ENCODE measurements around the gene ZBTB46. TPM values are rescaled to one million over a fixed set of nuclear protein-coding genes. Genes with fewer than 3 reads are reported as not detected.

ZBTB46 gene
- polyA plus RNA-seq, 3 donors: 0.07 to 2.3 (median 0.37) TPM

GRCh38 chr20:63773571-63774241 lies 57.4 kb downstream of the ZBTB46 start:
- no peaks in the 10 kb centered on the region for H3K27me3 ChIP-seq (ENCODE audit: control insufficient read depth in 2 of 2, insufficient read depth in 2 of 2, low read length in 2 of 2)
- H3K4me1 ChIP-seq (ENCODE audit: control insufficient read depth in 1 of 2, insufficient read depth in 2 of 2, low read length in 2 of 2): no peaks in the 10 kb centered on the region
- no peak overlapping the region for H3K9ac ChIP-seq (ENCODE audit: insufficient read depth, low read length, poor library complexity, severe bottlenecking)
- DNase-seq: no peak
- Mint-ChIP-seq H3K4me3 (no peak overlapping the region), H3K36me3 (no peaks in the 10 kb centered on the region), H3K4me1 (peaks cover 5% of the 10 kb centered on the region), H3K27me3 (ENCODE audit: low read depth in 3 of 3) (peaks cover 11 to 23% (median 12%) of the 10 kb centered on the region in 3 donors), H3K9me3 (peaks cover 0 to 2% (median 0%) of the 10 kb centered on the region in 7 donors), H3K27ac (no peak overlapping the region)
- H4K20me1 ChIP-seq (ENCODE audit: insufficient read depth, low read length): peaks cover 3% of the 10 kb centered on the region
- H3K4me2 ChIP-seq (replicated peaks; ENCODE audit: extremely low read depth, low read length, poor library complexity, severe bottlenecking): no peak overlapping the region
- 93% methylated on average over 23 of the region's 33 CpGs for WGBS (ENCODE audit: insufficient coverage)
- no peaks in the 10 kb centered on the region for H3K79me2 ChIP-seq (ENCODE audit: insufficient read depth, low read length)
- H2AFZ ChIP-seq (ENCODE audit: insufficient read depth, low read depth, low read length, poor library complexity, severe bottlenecking): no peak overlapping the region
- H3K9me3 ChIP-seq (replicated peaks in 1 of 2; ENCODE audit: control insufficient read depth in 1 of 2, insufficient read depth in 1 of 2, low read length in 2 of 2): no peaks in the 10 kb centered on the region
- TF ChIP-seq, protein P1, sequence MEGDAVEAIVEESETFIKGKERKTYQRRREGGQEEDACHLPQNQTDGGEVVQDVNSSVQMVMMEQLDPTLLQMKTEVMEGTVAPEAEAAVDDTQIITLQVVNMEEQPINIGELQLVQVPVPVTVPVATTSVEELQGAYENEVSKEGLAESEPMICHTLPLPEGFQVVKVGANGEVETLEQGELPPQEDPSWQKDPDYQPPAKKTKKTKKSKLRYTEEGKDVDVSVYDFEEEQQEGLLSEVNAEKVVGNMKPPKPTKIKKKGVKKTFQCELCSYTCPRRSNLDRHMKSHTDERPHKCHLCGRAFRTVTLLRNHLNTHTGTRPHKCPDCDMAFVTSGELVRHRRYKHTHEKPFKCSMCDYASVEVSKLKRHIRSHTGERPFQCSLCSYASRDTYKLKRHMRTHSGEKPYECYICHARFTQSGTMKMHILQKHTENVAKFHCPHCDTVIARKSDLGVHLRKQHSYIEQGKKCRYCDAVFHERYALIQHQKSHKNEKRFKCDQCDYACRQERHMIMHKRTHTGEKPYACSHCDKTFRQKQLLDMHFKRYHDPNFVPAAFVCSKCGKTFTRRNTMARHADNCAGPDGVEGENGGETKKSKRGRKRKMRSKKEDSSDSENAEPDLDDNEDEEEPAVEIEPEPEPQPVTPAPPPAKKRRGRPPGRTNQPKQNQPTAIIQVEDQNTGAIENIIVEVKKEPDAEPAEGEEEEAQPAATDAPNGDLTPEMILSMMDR (IDR thresholded peaks at IDR 0.05): no peak
- intact Hi-C loops (cut with micrococcal nuclease): no loop called here
- H3K36me3 ChIP-seq (replicated peaks in 1 of 2; ENCODE audit: control insufficient read depth in 1 of 2, insufficient read depth in 2 of 2, low read length in 2 of 2): no peaks in the 10 kb centered on the region
- no peak overlapping the region for H3K4me3 ChIP-seq (replicated peaks in 1 of 3; ENCODE audit: low read depth in 2 of 3, low read length in 3 of 3)
- H3K27ac ChIP-seq (ENCODE audit: low read depth in 1 of 2, low read length in 2 of 2): no peak overlapping the region

DNA sequence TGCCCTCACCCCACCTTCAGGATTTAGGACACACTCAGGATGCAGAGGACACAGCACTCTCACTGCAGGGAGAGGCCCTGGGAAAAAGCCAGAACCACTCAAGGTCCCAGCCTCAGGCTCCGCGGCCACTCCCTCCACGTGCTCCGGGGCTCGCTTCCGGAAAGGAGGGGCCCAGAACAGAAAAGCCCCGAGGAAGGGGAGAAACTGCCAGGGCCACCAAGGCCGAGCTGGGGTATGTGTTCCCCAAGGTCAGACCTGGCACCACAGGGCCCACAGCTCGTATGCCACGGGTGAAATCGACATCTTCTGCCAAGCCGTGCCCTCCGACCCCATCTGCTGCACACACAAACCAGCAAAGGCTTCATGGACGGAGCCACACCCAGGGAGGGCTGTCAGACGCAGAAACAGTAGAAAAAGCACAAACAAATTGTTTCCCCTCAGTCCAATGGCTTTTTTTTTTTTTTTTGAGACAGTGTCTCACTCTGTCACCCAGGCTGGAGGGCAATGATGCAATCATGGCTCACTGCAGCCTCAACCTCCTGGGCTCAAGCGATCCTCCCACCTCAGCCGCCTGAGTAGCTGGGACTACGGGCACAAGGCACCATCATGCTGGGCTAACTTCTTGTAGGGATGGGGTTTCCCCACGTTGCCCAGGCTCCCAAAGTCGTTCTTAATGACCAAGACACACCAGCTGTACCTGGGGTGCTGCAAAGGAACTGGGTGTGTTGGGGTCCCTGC lies 58.1 kb downstream of the ZBTB46 start:
- Mint-ChIP-seq H3K27me3 (ENCODE audit: low read depth in 3 of 3) (peaks cover 11 to 23% (median 12%) of the 10 kb centered on the region in 3 donors), H3K4me1 (peaks cover 5% of the 10 kb centered on the region), H3K9me3 (peaks cover 0 to 2% (median 0%) of the 10 kb centered on the region in 7 donors), H3K4me3 (peak overlapping the region in 1 of 2 donors; percentile 42), H3K36me3 (no peaks in the 10 kb centered on the region), H3K27ac (no peak overlapping the region)
- Histone ChIP-seq H3K9me3 (replicated peaks in 1 of 2; ENCODE audit: control insufficient read depth in 1 of 2, insufficient read depth in 1 of 2, low read length in 2 of 2) (no peaks in the 10 kb centered on the region), H3K4me3 (replicated peaks in 1 of 3; ENCODE audit: low read depth in 2 of 3, low read length in 3 of 3) (no peak overlapping the region), H2AFZ (ENCODE audit: insufficient read depth, low read depth, low read length, poor library complexity, severe bottlenecking) (no peak overlapping the region), H4K20me1 (ENCODE audit: insufficient read depth, low read length) (no peaks in the 10 kb centered on the region), H3K4me2 (replicated peaks; ENCODE audit: extremely low read depth, low read length, poor library complexity, severe bottlenecking) (no peak overlapping the region), H3K27ac (ENCODE audit: low read depth in 1 of 2, low read length in 2 of 2) (no peak overlapping the region), H3K4me1 (ENCODE audit: control insufficient read depth in 1 of 2, insufficient read depth in 2 of 2, low read length in 2 of 2) (no peaks in the 10 kb centered on the region), H3K36me3 (replicated peaks in 1 of 2; ENCODE audit: control insufficient read depth in 1 of 2, insufficient read depth in 2 of 2, low read length in 2 of 2) (no peaks in the 10 kb centered on the region), H3K27me3 (ENCODE audit: control insufficient read depth in 2 of 2, insufficient read depth in 2 of 2, low read length in 2 of 2) (no peaks in the 10 kb centered on the region), H3K79me2 (ENCODE audit: insufficient read depth, low read length) (no peaks in the 10 kb centered on the region), H3K9ac (ENCODE audit: insufficient read depth, low read length, poor library complexity, severe bottlenecking) (no peak overlapping the region)
- no peak for DNase-seq
- 75% methylated on average over 18 of the region's 20 CpGs for WGBS (ENCODE audit: insufficient coverage)
- TF ChIP-seq, protein P1 (IDR thresholded peaks at IDR 0.05): no peak
- intact Hi-C loops (cut with micrococcal nuclease): no loop called here
